Endothelial cell of umbilical vein (primary cell): Measurements from ENCODE around the gene DERA. TPM values are rescaled to one million over a fixed set of nuclear protein-coding genes. Genes with fewer than 3 reads are reported as not detected.

Source experiments
- BruUV-seq: library from RNA; stranded (reverse); fragments of 400-500 nt; replicated peaks from 2 replicates; lab custom pipeline; 2021; lab: Mats Ljungman, UMichigan
- CTCF ChIA-PET: fragments of 300-600, 350-600 bp; sonication (Branson Sonifier 250); formaldehyde crosslinking; loops from one replicate; lab custom pipeline; 2021; ENCODE audit warnings: antibody characterized with exemption, inconsistent platforms; lab: Charles Lee
- POLR2A ChIA-PET: fragments of 300-600, 350-600 bp; sonication (Branson Sonifier 250); formaldehyde crosslinking; loops from one replicate; lab custom pipeline; 2021; ENCODE audit warnings: antibody characterized with exemption, inconsistent platforms; lab: Charles Lee
- DNase-seq: peaks from one replicate; pipeline ENCODE4 v3.0.0-alpha.2; 2011; ENCODE audit warnings: low read depth, low spot score
- FAIRE-seq: peaks from 2 replicates; lab custom pipeline; 2011; peaks lifted over from hg19 to GRCh38; lab: Jason Lieb, UNC
- H2AFZ ChIP-seq: 2 replicates; pipeline ENCODE4 v1.6.0; 2012; ENCODE audit warnings: low read depth, low read length, control low read depth, inconsistent platforms
- H3K27ac ChIP-seq: 2 replicates; pipeline ENCODE4 v1.5.1; 2011; ENCODE audit warnings: low read depth, mild to moderate bottlenecking, control low read depth, low read length, moderate library complexity; ENCODE audit not compliant: insufficient read depth
- H3K27me3 ChIP-seq, 2 experiments: 2 replicates each; pipeline versions ENCODE4 v1.6.0 to v1.6.1; 2011; ENCODE audit warnings: low read length in 2 of 2, mixed read lengths in 1 of 2; ENCODE audit not compliant: control insufficient read depth in 2 of 2, insufficient read depth in 2 of 2
- H3K36me3 ChIP-seq, 2 experiments: 2 replicates in 1 of 2; 3 replicates in 1 of 2; pipeline ENCODE4 v1.5.1; 2011; ENCODE audit warnings: low read length in 2 of 2, mild to moderate bottlenecking in 1 of 2, moderate library complexity in 1 of 2; ENCODE audit not compliant: control insufficient read depth in 2 of 2, insufficient read depth in 2 of 2; ENCODE audit errors: extremely low read depth in 1 of 2
- H3K4me1 ChIP-seq: 3 replicates; pipeline ENCODE4 v1.5.1; 2011; ENCODE audit warnings: mild to moderate bottlenecking, low read length; ENCODE audit not compliant: control insufficient read depth, insufficient read depth; ENCODE audit errors: extremely low read depth
- H3K4me2 ChIP-seq: 2 replicates; pipeline ENCODE4 v1.6.1; 2011; ENCODE audit warnings: low read length, control low read depth, mixed read lengths; ENCODE audit not compliant: insufficient read depth
- H3K4me3 ChIP-seq, 3 experiments: fragments of 200-600 bp in 1 of 3; sonication (generic), shearing (Covaris generic) in 1 of 3; replicated peaks in 1 of 3; 2 replicates each; pipeline ENCODE4 v1.5.1; 2011 to 2016; ENCODE audit warnings: control low read depth in 3 of 3, low read length in 3 of 3, mild to moderate bottlenecking in 2 of 3, inconsistent platforms in 1 of 3, low read depth in 1 of 3, moderate library complexity in 1 of 3; ENCODE audit not compliant: insufficient read depth in 1 of 3
- H3K79me2 ChIP-seq: 2 replicates; pipeline ENCODE4 v1.6.0; 2012; ENCODE audit warnings: low read length, inconsistent platforms; ENCODE audit not compliant: control insufficient read depth, insufficient read depth
- H3K9ac ChIP-seq: replicated peaks from 2 replicates; pipeline ENCODE3; 2011; ENCODE audit warnings: low read length, control low read depth; ENCODE audit not compliant: insufficient read depth; ENCODE audit errors: extremely low read depth
- H3K9me1 ChIP-seq: replicated peaks from 3 replicates; pipeline ENCODE4 v1.6.0; 2011; ENCODE audit warnings: mild to moderate bottlenecking, low read length; ENCODE audit not compliant: control insufficient read depth, insufficient read depth; ENCODE audit errors: extremely low read depth
- H3K9me3 ChIP-seq: replicated peaks from 2 replicates; pipeline ENCODE4 v1.5.1; 2012; ENCODE audit warnings: low read length, inconsistent platforms; ENCODE audit not compliant: control insufficient read depth, insufficient read depth
- H4K20me1 ChIP-seq: replicated peaks from 2 replicates; pipeline ENCODE3; 2011; ENCODE audit warnings: mild to moderate bottlenecking, low read length; ENCODE audit not compliant: control insufficient read depth, insufficient read depth; ENCODE audit errors: extremely low read depth
- EZH2 ChIP-seq: IDR thresholded peaks from 2 replicates; pipeline ENCODE4 v1.6.1; 2012; ENCODE audit warnings: borderline replicate concordance, low read depth, mild to moderate bottlenecking, moderate library complexity, low read length, inconsistent platforms; ENCODE audit not compliant: severe bottlenecking
- FOS ChIP-seq: IDR thresholded peaks from 2 replicates; pipeline ENCODE4 v1.6.1; 2011; ENCODE audit warnings: mild to moderate bottlenecking, low read length, moderate library complexity, borderline replicate concordance; ENCODE audit not compliant: insufficient read depth
- GATA2 ChIP-seq: IDR thresholded peaks from 2 replicates; pipeline ENCODE4 v1.7.0; 2011; ENCODE audit warnings: low read depth, mild to moderate bottlenecking, moderate library complexity, mixed read lengths, low read length; ENCODE audit not compliant: insufficient read length, insufficient read depth
- JUN ChIP-seq: IDR thresholded peaks from 2 replicates; pipeline ENCODE4 v1.6.1; 2011; ENCODE audit warnings: borderline replicate concordance, low read depth; ENCODE audit not compliant: insufficient read length, insufficient read depth
- MYC ChIP-seq: IDR thresholded peaks from one replicate; pipeline ENCODE4 v1.6.1; 2011; ENCODE audit warnings: mild to moderate bottlenecking, low read depth, low read length
- POLR2A ChIP-seq: IDR thresholded peaks from 2 replicates; pipeline ENCODE4 v1.6.1; 2012; ENCODE audit warnings: low read depth, mild to moderate bottlenecking, control low read depth, low read length
- POLR2AphosphoS5 ChIP-seq: IDR thresholded peaks from 2 replicates; pipeline ENCODE4 v1.6.1; 2012; ENCODE audit warnings: low read depth, mild to moderate bottlenecking, control low read depth, low read length, moderate library complexity; ENCODE audit not compliant: insufficient read depth
- dilution Hi-C: fragments of 300-500 bp; cut with MboI; formaldehyde crosslinking; loops from one replicate; pipeline ENCODE4 v1.15.0; 2019; ENCODE audit warnings: low sequenced_read_pairs; ENCODE audit not compliant: extremely low pct_ligation_motif_present
- intact Hi-C: fragments of 100-400 bp; cut with micrococcal nuclease; formaldehyde crosslinking; loops from one replicate; pipeline ENCODE4 v1.10.0; 2022
- polyA plus RNA-seq, 4 experiments: library from polyadenylated mRNA; depleted of rRNA in 3 of 4; stranded (reverse) in 3 of 4; unstranded in 1 of 4; fragments of >200 nt; gene quantifications; 2 replicates each; pipeline versions ENCODE4 v1.2.1 to v1.2.3, GENCODE V29; 2011 to 2012; ENCODE audit warnings: missing spikeins in 1 of 4
- total RNA-seq: library from RNA; stranded (reverse); gene quantifications from 2 replicates; pipeline ENCODE4 v1.2.3, GENCODE V29; 2021
- TF ChIP-seq, protein P1 (sequence below), 2 donors: IDR thresholded peaks; 1 replicate in 1 of 2; 2 replicates in 1 of 2; pipeline ENCODE4 v1.5.1; 2011; ENCODE audit warnings: low read length in 2 of 2, mild to moderate bottlenecking in 2 of 2, moderate library complexity in 2 of 2, control low read depth in 1 of 2, inconsistent platforms in 1 of 2, low read depth in 1 of 2; ENCODE audit not compliant: insufficient read depth in 1 of 2; ENCODE audit errors: extremely low read depth in 1 of 2
- TF ChIP-seq, protein P2 (sequence below): IDR thresholded peaks from 2 replicates; pipeline ENCODE4 v1.6.1; 2011; ENCODE audit not compliant: insufficient read depth, insufficient read length

Gene DERA
- total and polyA plus RNA-seq, 2 donors (not counting 3 experiments of a cell fraction or from before 2014, with no cell fraction given): 19.8 to 41.5 TPM

DNA sequence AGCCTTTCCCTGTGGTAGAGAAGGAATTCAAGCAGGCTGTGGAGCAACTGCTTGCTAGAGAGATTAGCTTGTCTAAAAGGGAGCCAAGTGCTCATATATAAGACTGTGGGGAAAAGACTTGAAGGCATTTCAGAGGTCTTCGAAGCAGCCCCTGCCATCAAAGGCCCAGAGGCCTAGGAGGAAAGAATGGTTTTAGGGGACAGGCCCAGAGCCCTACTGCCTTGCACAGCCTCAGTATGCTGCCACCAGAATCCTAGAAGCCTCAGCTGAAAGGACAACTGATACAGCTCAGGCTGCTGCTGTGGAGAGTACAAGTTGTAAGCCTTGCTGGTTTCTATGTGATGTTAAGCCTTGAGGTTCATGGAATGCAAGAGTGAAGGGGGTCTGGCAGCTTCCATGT, 109.9 kb downstream of the DERA start:
- dilution Hi-C loops: no loop called here
- no peak overlapping the region for H2AFZ ChIP-seq
- H4K20me1 ChIP-seq: no peaks in the 10 kb centered on the region
- no peak overlapping the region for H3K27ac ChIP-seq
- ChIA-PET CTCF (interaction anchor here (0.6 kb wide), 1 partner anchor 12 kb away, joined by 3 read pairs; no protein-coding TSS in a partner anchor), POLR2A (no interaction called here)
- no peak overlapping the region for H3K9ac ChIP-seq
- no peak for TF ChIP-seq MYC
- TF ChIP-seq, protein P1, sequence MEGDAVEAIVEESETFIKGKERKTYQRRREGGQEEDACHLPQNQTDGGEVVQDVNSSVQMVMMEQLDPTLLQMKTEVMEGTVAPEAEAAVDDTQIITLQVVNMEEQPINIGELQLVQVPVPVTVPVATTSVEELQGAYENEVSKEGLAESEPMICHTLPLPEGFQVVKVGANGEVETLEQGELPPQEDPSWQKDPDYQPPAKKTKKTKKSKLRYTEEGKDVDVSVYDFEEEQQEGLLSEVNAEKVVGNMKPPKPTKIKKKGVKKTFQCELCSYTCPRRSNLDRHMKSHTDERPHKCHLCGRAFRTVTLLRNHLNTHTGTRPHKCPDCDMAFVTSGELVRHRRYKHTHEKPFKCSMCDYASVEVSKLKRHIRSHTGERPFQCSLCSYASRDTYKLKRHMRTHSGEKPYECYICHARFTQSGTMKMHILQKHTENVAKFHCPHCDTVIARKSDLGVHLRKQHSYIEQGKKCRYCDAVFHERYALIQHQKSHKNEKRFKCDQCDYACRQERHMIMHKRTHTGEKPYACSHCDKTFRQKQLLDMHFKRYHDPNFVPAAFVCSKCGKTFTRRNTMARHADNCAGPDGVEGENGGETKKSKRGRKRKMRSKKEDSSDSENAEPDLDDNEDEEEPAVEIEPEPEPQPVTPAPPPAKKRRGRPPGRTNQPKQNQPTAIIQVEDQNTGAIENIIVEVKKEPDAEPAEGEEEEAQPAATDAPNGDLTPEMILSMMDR (IDR thresholded peaks at IDR 0.05; ENCODE audit: extremely low read depth in 1 of 2, insufficient read depth in 1 of 2, low read depth in 1 of 2, low read length in 2 of 2): no peak
- TF ChIP-seq GATA2: no peak
- TF ChIP-seq, protein P2, sequence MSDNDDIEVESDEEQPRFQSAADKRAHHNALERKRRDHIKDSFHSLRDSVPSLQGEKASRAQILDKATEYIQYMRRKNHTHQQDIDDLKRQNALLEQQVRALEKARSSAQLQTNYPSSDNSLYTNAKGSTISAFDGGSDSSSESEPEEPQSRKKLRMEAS: no peak
- TF ChIP-seq EZH2: no peak
- no peak for TF ChIP-seq JUN
- no peak for TF ChIP-seq POLR2AphosphoS5
- no peak for TF ChIP-seq POLR2A
- no peak for TF ChIP-seq FOS
- FAIRE-seq: no peak
- no peaks in the 10 kb centered on the region for H3K4me1 ChIP-seq
- H3K4me3 ChIP-seq: no peak overlapping the region
- H3K4me2 ChIP-seq: no peak overlapping the region
- H3K9me3 ChIP-seq: no peaks in the 10 kb centered on the region
- no peaks in the 10 kb centered on the region for H3K79me2 ChIP-seq
- no peaks in the 10 kb centered on the region for H3K9me1 ChIP-seq
- H3K27me3 ChIP-seq: no peaks in the 10 kb centered on the region
- DNase-seq: no peak
- intact Hi-C loops: no loop called here
- H3K36me3 ChIP-seq: no peaks in the 10 kb centered on the region
- BruUV-seq: no TSS peak
